CD14-positive monocyte (primary cell): ENCODE measurements around the gene DUOXA1. TPM values are rescaled to one million over a fixed set of nuclear protein-coding genes. Genes with fewer than 3 reads are reported as not detected.

Source experiments
- DNase-seq, 3 donors: peaks; one replicate each; pipeline ENCODE4 v3.0.0-alpha.2; 2011 to 2022
- H2AFZ ChIP-seq: 2 replicates; pipeline ENCODE4 v1.6.0; 2012; ENCODE audit warnings: mild to moderate bottlenecking, low read depth, low read length, inconsistent platforms; ENCODE audit not compliant: insufficient read depth, poor library complexity, severe bottlenecking
- H3K27ac ChIP-seq, 2 donors: 1 replicate in 1 of 2; 2 replicates in 1 of 2; pipeline ENCODE4 v1.5.1; 2012 to 2013; ENCODE audit warnings: low read length in 2 of 2, control low read depth in 1 of 2, inconsistent platforms in 1 of 2, low read depth in 1 of 2, mild to moderate bottlenecking in 1 of 2
- H3K27me3 ChIP-seq, 2 donors: one replicate each; pipeline versions ENCODE4 v1.6.0 to v1.6.1; 2011 to 2013; ENCODE audit warnings: low read length in 2 of 2; ENCODE audit not compliant: control insufficient read depth in 2 of 2, insufficient read depth in 2 of 2
- H3K36me3 ChIP-seq, 2 donors: replicated peaks in 1 of 2; 1 replicate in 1 of 2; 2 replicates in 1 of 2; pipeline versions ENCODE4 v1.5.1 to v1.6.1; 2012 to 2013; ENCODE audit warnings: low read length in 2 of 2, control low read depth in 1 of 2, inconsistent platforms in 1 of 2, mild to moderate bottlenecking in 1 of 2; ENCODE audit not compliant: insufficient read depth in 2 of 2, control insufficient read depth in 1 of 2
- H3K4me1 ChIP-seq, 2 donors: 1 replicate in 1 of 2; 2 replicates in 1 of 2; pipeline versions ENCODE4 v1.5.1 to v1.6.1; 2012 to 2013; ENCODE audit warnings: low read length in 2 of 2, control low read depth in 1 of 2, inconsistent platforms in 1 of 2, mild to moderate bottlenecking in 1 of 2, moderate library complexity in 1 of 2; ENCODE audit not compliant: insufficient read depth in 2 of 2, control insufficient read depth in 1 of 2
- H3K4me2 ChIP-seq: replicated peaks from 2 replicates; pipeline ENCODE3; 2012; ENCODE audit warnings: low read length, moderate library complexity, mild to moderate bottlenecking; ENCODE audit not compliant: poor library complexity, severe bottlenecking; ENCODE audit errors: extremely low read depth
- H3K4me3 ChIP-seq, 3 experiments: fragments of 200-600 bp in 1 of 3; sonication (generic) in 1 of 3; replicated peaks in 1 of 3; 1 replicate in 2 of 3; 2 replicates in 1 of 3; pipeline ENCODE4 v1.5.1; 2011 to 2013; ENCODE audit warnings: low read length in 3 of 3, mild to moderate bottlenecking in 3 of 3, control low read depth in 2 of 3, low read depth in 2 of 3, inconsistent platforms in 1 of 3, moderate library complexity in 1 of 3
- H3K79me2 ChIP-seq: 2 replicates; pipeline ENCODE4 v1.6.0; 2012; ENCODE audit warnings: mild to moderate bottlenecking, control low read depth, inconsistent platforms, low read length, moderate library complexity; ENCODE audit not compliant: insufficient read depth
- H3K9ac ChIP-seq: 2 replicates; pipeline ENCODE4 v1.6.0; 2017; ENCODE audit warnings: low read length, mild to moderate bottlenecking; ENCODE audit not compliant: insufficient read depth, poor library complexity, severe bottlenecking
- H3K9me3 ChIP-seq, 2 donors: replicated peaks in 1 of 2; 1 replicate in 1 of 2; 2 replicates in 1 of 2; pipeline versions ENCODE4 v1.5.1 to v1.6.1; 2012 to 2013; ENCODE audit warnings: low read length in 2 of 2, control low read depth in 1 of 2; ENCODE audit not compliant: control insufficient read depth in 1 of 2, insufficient read depth in 1 of 2
- H4K20me1 ChIP-seq: 2 replicates; pipeline ENCODE4 v1.6.0; 2012; ENCODE audit warnings: mild to moderate bottlenecking, low read length, control low read depth, moderate library complexity; ENCODE audit not compliant: insufficient read depth
- H3K27ac Mint-ChIP-seq, 7 donors: one replicate each; pipeline ENCODE4 v1.8.0; 2020; ENCODE audit warnings: mild to moderate bottlenecking in 7 of 7, mixed read lengths in 7 of 7, moderate library complexity in 6 of 7, inconsistent platforms in 2 of 7
- H3K27me3 Mint-ChIP-seq, 3 donors: one replicate each; pipeline ENCODE4 v1.8.0; 2021 to 2022; ENCODE audit warnings: low read depth in 3 of 3, mild to moderate bottlenecking in 3 of 3, mixed read lengths in 3 of 3, moderate library complexity in 3 of 3, inconsistent platforms in 1 of 3
- H3K36me3 Mint-ChIP-seq, 2 donors: one replicate each; pipeline ENCODE4 v1.8.0; 2020; ENCODE audit warnings: mixed read lengths in 2 of 2, inconsistent platforms in 1 of 2, mild to moderate bottlenecking in 1 of 2
- H3K4me1 Mint-ChIP-seq: one replicate; pipeline ENCODE4 v1.8.0; 2020; ENCODE audit warnings: mild to moderate bottlenecking, mixed read lengths
- H3K4me3 Mint-ChIP-seq, 2 donors: one replicate each; pipeline ENCODE4 v1.8.0; 2020; ENCODE audit warnings: mild to moderate bottlenecking in 2 of 2, mixed read lengths in 2 of 2, moderate library complexity in 1 of 2
- H3K9me3 Mint-ChIP-seq, 7 donors: one replicate each; pipeline ENCODE4 v1.8.0; 2020 to 2022; ENCODE audit warnings: mixed read lengths in 7 of 7, mild to moderate bottlenecking in 6 of 7, moderate library complexity in 6 of 7, inconsistent platforms in 2 of 7
- CTCF ChIP-seq: fragments of 200-600 bp; IDR thresholded peaks from one replicate; pipeline ENCODE4 v1.8.0; 2022; ENCODE audit warnings: antibody characterized with exemption, mild to moderate bottlenecking
- WGBS: methylation state at CpG from one replicate; pipeline ENCODE4 v1.1.5; 2013; ENCODE audit warnings: missing lambda C conversion rate; ENCODE audit not compliant: insufficient coverage; 5-methylcytosine and 5-hydroxymethylcytosine counted together
- intact Hi-C, 2 donors: fragments of 100-400 bp; cut with micrococcal nuclease; formaldehyde crosslinking; loops; one replicate each; pipeline versions ENCODE4 v1.15.0 to v1.15.1; 2023
- polyA plus RNA-seq, 3 donors: library from polyadenylated mRNA; depleted of rRNA in 1 of 3; unstranded in 2 of 3; stranded (reverse) in 1 of 3; fragments of 300-500 nt in 2 of 3; fragments of >200 nt in 1 of 3; fragmentation: Illumina TruSeq in 2 of 3; gene quantifications; 1 replicate in 2 of 3; 2 replicates in 1 of 3; pipeline ENCODE4 v1.2.3, GENCODE V29; 2012 to 2021

DUOXA1 gene
- polyA plus RNA-seq, 3 donors = not detected

DNA sequence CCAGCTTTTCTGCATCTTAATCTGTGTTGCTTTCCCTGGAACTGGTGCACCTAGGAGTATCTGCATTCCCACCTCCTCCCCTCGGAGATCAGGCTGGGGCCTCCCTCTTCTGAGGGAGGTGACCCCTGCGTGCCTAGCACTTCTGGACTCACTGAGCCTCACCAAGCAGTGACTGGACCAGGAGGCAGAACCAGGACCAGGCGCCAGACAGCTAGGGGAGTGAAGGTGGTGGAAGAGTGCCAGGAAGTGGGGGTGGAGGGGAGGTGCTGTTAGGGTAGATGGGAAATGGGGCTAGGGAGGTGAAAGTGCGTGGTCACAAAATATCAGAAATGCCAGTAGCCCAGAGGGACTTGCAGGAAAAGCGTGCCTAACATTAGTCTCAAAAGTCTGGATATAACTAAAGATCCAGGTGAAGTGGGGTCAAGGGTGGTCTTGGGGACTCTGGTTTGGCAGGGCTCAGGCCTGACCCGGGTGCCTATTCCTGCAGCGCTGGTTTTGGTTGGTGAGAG is 14.3 kb downstream of the DUOXA1 start:
- 74% methylated on average over 5 of the region's 7 CpGs for WGBS
- intact Hi-C loops = no loop called here
- peaks cover 28 to 39% of the 10 kb centered on the region in 2 donors for H3K4me1 ChIP-seq
- no peak overlapping the region for H3K9ac ChIP-seq
- H3K36me3 Mint-ChIP-seq = peaks cover 0 to 11% of the 10 kb centered on the region in 2 donors
- no peak for TF ChIP-seq CTCF
- no peak overlapping the region for H3K4me3 ChIP-seq
- H3K36me3 ChIP-seq = no peaks in the 10 kb centered on the region
- H3K4me1 Mint-ChIP-seq = peaks cover 47% of the 10 kb centered on the region
- DNase-seq = no peak
- no peak overlapping the region for H3K27ac ChIP-seq
- H3K9me3 ChIP-seq = peaks cover 5 to 58% of the 10 kb centered on the region in 2 donors
- H3K79me2 ChIP-seq = no peaks in the 10 kb centered on the region
- peaks cover 0 to 26% (median 16%) of the 10 kb centered on the region in 7 donors for H3K9me3 Mint-ChIP-seq
- no peaks in the 10 kb centered on the region for H4K20me1 ChIP-seq
- no peak overlapping the region for H3K4me2 ChIP-seq
- peak overlapping the region in 1 of 2 donors; percentile 94 for H3K4me3 Mint-ChIP-seq
- peaks cover 61 to 70% of the 10 kb centered on the region in 2 donors for H3K27me3 ChIP-seq
- H2AFZ ChIP-seq = no peak overlapping the region
- H3K27me3 Mint-ChIP-seq = peaks cover 69 to 81% (median 75%) of the 10 kb centered on the region in 3 donors
- H3K27ac Mint-ChIP-seq = no peak overlapping the region

DNA sequence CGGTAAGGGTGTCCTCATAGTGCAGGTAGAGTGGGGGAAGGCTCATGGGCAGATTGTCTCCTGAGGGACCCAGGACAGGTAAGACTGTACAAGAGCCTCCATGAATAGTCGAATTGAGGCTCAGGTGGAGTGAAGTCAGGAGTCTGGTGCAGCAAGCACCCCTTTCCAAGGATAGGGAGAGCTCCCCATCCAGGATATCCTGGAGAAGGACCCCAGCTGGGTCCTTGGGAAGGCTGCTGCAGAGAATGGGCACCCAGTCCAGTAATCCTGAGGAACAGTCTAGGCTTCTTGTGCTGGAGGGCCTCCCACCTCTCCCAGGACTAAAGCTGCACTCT is 15.0 kb downstream of the DUOXA1 start:
- H3K4me1 Mint-ChIP-seq = peaks cover 47% of the 10 kb centered on the region
- Histone ChIP-seq H3K36me3 (no peaks in the 10 kb centered on the region), H3K4me3 (no peak overlapping the region), H2AFZ (no peak overlapping the region), H3K27ac (no peak overlapping the region), H3K9ac (no peak overlapping the region), H3K4me2 (no peak overlapping the region), H3K79me2 (no peaks in the 10 kb centered on the region), H3K27me3 (peaks cover 67 to 76% of the 10 kb centered on the region in 2 donors), H3K9me3 (peaks cover 5 to 60% of the 10 kb centered on the region in 2 donors), H4K20me1 (no peaks in the 10 kb centered on the region), H3K4me1 (peaks cover 28 to 39% of the 10 kb centered on the region in 2 donors)
- no peak for TF ChIP-seq CTCF
- H3K4me3 Mint-ChIP-seq = peak overlapping the region in 1 of 2 donors; percentile 86
- WGBS = 0% methylated on average over 1 of the region's 2 CpGs
- H3K9me3 Mint-ChIP-seq = peaks cover 0 to 26% (median 16%) of the 10 kb centered on the region in 7 donors
- H3K36me3 Mint-ChIP-seq = peaks cover 0 to 12% of the 10 kb centered on the region in 2 donors
- intact Hi-C loops = no loop called here
- DNase-seq = no peak
- H3K27ac Mint-ChIP-seq = no peak overlapping the region
- peaks cover 76 to 87% (median 82%) of the 10 kb centered on the region in 3 donors for H3K27me3 Mint-ChIP-seq
